ENCODE results near the gene MACF1.

The MACF1 gene

GRCh38 chr1:39220891-39221870 lies 16.7 kb downstream of the MACF1 start:
- ATAC-seq: no peak
- H3K4me1 Mint-ChIP-seq: peaks cover 56% of the 10 kb centered on the region
- peak overlapping the region; percentile 5 for H3K27ac Mint-ChIP-seq
- H3K36me3 Mint-ChIP-seq: peaks cover 71% of the 10 kb centered on the region
- no peak for DNase-seq (ENCODE audit: low spot score in 2 of 2)
- peaks cover 2% of the 10 kb centered on the region for H3K9me3 Mint-ChIP-seq
- H3K4me3 Mint-ChIP-seq: no peak overlapping the region

DNA sequence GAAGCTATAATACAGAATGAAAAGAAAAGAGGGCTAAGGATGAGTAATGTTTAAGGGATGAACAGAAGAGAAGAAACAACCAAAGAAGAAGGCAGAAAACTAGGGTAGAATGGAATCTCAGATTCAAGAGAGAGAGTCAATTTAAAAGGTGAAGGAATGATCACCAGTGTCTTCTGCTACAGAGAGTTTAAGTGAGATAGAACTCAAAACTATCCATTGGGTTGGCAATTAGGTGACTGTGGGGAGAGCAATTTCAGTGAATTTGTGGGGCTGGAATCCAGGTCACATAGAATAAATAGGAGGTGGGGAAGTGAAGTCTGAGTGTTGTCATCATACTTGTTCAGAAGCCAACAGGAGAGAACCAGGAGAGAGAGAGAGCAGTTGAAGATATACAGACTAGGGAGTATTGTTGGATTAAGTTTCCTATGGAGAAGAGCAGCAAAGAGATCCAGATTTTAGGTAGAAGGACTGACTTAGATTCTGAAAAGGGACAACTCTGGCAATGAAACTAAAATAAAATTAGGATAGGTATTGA lies 19.9 kb downstream of the MACF1 start:
- peaks cover 2% of the 10 kb centered on the region for H3K9me3 Mint-ChIP-seq
- no peak for DNase-seq (ENCODE audit: low spot score in 2 of 2)
- H3K4me1 Mint-ChIP-seq: peaks cover 64% of the 10 kb centered on the region
- no peak for ATAC-seq
- H3K36me3 Mint-ChIP-seq: peaks cover 74% of the 10 kb centered on the region
- peak overlapping the region; percentile 40 for H3K27ac Mint-ChIP-seq
- no peak overlapping the region for H3K4me3 Mint-ChIP-seq

DNA sequence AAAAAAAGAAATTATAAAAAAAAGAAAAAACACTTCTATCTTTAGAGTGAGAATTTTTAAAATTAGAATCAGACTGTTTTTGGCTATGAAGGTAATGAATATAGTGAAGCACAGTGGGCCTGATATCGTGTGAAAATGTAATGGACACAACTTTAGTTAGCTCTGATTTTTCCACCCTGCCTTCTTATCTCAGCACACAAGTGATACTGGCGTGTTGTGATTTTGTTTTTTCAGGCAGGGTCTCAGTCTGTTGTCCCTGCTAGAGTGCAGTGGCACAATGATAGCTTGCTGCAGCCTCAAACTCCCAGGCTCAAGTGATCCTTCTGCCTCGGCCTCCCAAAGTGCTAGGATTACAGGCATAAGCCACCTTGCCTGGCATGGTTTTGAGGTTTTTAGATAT lies 22.3 kb downstream of the MACF1 start:
- H3K27ac Mint-ChIP-seq: peak overlapping the region; percentile 76
- peaks cover 71% of the 10 kb centered on the region for H3K4me1 Mint-ChIP-seq
- no peak overlapping the region for H3K4me3 Mint-ChIP-seq
- H3K36me3 Mint-ChIP-seq: peaks cover 77% of the 10 kb centered on the region
- H3K9me3 Mint-ChIP-seq: peaks cover 2% of the 10 kb centered on the region
- DNase-seq (ENCODE audit: low spot score in 2 of 2): no peak
- no peak for ATAC-seq

GRCh38 chr1:39228252-39228651 lies 23.8 kb downstream of the MACF1 start:
- peaks cover 81% of the 10 kb centered on the region for H3K36me3 Mint-ChIP-seq
- peaks cover 66% of the 10 kb centered on the region for H3K4me1 Mint-ChIP-seq
- ATAC-seq (no peak), DNase-seq (ENCODE audit: low spot score in 2 of 2) (no peak)
- peak overlapping the region; percentile 76 for H3K27ac Mint-ChIP-seq
- no peaks in the 10 kb centered on the region for H3K9me3 Mint-ChIP-seq
- H3K4me3 Mint-ChIP-seq: no peak overlapping the region

- ATAC-seq: no peak
- Mint-ChIP-seq H3K4me1 (peaks cover 55% of the 10 kb centered on the region), H3K27ac (peak overlapping the region; percentile 74), H3K9me3 (no peaks in the 10 kb centered on the region), H3K36me3 (peaks cover 71% of the 10 kb centered on the region), H3K4me3 (peak overlapping the region; percentile 40)
- no peak for DNase-seq (ENCODE audit: low spot score in 2 of 2)
Observed at GRCh38 chr1:39229504-39229903, 25.0 kb downstream of the MACF1 start.

DNA sequence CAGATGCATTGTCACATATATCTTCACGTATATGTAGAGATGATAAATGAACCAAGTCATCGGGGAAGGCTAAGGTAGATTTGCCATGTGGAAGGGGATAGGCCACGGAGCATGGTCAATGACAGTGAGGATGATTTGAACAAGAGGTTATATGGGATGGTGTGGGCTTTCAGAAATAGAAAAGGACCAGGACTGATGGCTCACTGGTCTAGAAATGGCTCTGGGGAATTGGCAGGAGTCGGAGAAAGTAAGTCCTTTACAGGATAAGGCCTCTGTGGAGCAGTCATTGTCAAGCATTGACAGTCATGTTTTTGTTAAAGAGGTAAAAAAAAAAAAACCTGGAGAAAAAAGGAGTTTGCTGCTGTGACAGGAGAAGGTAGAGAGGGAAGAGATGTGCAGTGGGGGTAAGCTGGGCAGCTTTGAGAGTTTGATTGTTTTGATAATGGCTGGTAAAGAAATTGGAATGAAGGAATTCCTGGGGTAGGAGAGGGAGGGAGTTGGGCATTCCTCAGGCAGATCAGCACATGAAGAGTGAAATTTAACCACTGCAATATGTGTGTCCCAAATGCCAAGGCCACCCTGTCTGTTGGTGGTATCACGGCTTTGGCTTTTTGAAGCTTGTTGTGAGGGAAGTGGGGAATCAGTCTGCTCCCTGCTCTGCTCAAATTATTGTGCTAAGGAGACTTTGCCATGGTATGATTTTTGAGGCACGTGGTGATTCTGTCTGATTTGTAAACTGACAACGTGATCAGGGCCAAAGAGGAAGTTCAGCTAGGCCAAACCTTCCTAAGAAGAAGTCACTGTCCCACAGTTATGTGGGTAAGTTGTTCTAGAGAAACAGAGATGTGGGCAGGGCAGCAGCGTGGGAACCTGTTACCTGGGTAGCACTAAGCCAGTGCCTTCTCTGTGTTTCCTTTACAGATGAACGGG lies 26.0 kb downstream of the MACF1 start:
- peaks cover 73% of the 10 kb centered on the region for H3K36me3 Mint-ChIP-seq
- H3K27ac Mint-ChIP-seq: peak overlapping the region; percentile 74
- peak overlapping the region; percentile 40 for H3K4me3 Mint-ChIP-seq
- no peak for DNase-seq (ENCODE audit: low spot score in 2 of 2)
- peaks cover 52% of the 10 kb centered on the region for H3K4me1 Mint-ChIP-seq
- peak; percentile 81 for ATAC-seq
- H3K9me3 Mint-ChIP-seq: no peaks in the 10 kb centered on the region

DNA sequence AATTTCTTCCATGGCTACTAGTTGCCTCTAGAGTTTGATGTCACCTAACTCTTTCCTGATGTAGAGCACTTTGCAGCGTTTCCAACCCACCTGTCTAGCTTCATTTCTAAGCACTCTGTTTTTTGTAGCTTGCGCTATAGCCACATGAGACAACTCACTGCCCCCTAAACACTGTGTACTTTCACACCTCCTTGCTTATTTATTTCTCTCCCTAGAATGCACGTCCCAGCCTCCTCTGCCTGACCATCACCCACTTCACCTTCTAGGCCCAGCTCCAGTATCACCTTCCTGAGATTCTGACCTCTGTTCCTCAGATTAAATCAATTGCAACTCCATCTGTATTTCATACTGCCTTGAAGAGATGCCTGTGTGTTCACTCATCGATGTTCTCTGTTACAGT lies 32.5 kb downstream of the MACF1 start:
- peaks cover 84% of the 10 kb centered on the region for H3K36me3 Mint-ChIP-seq
- H3K4me3 Mint-ChIP-seq: no peak overlapping the region
- DNase-seq (ENCODE audit: low spot score in 2 of 2) (no peak), ATAC-seq (no peak)
- H3K9me3 Mint-ChIP-seq: no peaks in the 10 kb centered on the region
- H3K27ac Mint-ChIP-seq: peak overlapping the region; percentile 9
- peaks cover 33% of the 10 kb centered on the region for H3K4me1 Mint-ChIP-seq

DNA sequence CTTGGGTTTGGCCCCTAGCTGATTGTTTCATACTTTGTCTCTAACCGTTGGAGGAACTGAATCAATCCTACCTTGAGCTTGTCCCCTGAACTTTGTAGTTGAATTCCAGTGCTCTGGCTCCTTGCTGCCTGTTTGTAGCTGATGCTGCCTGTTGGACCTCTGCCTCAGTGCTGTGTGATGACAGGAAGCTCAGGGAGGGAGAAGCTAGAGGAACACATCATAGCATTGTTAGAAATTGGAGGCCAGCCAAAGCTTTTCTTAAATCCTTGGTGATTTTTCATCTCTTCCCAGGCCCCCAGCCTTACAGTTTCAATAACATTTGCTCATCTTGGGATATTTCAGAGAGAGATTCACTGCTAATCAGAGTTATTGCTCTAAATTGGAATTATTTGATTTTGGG lies 34.0 kb downstream of the MACF1 start:
- Mint-ChIP-seq H3K27ac (peak overlapping the region; percentile 87), H3K36me3 (peaks cover 80% of the 10 kb centered on the region), H3K9me3 (no peaks in the 10 kb centered on the region), H3K4me1 (peaks cover 26% of the 10 kb centered on the region), H3K4me3 (no peak overlapping the region)
- ATAC-seq (no peak), DNase-seq (ENCODE audit: low spot score in 2 of 2) (no peak)

DNA sequence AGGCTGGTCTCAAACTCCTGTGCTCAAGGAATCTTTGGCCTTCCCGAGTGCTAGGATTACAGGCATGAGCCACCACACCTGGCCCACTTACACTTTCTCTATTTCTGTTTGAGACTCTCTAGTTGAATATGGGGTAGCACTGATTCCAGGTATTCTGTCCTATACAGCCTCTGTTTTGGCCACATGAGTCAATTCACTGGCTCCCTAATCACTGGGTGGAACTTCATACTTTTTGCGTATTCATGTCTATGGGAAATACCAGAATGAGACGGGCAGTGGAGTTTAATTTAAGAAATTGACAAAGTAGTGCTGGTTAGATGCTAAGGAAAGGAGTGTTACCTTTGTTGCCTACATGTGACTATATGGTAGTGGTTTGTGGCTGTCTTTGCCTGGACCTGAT lies 35.5 kb downstream of the MACF1 start:
- H3K4me1 Mint-ChIP-seq: peaks cover 26% of the 10 kb centered on the region
- H3K4me3 Mint-ChIP-seq: no peak overlapping the region
- H3K36me3 Mint-ChIP-seq: peaks cover 90% of the 10 kb centered on the region
- H3K27ac Mint-ChIP-seq: peak overlapping the region; percentile 87
- ATAC-seq: no peak
- no peaks in the 10 kb centered on the region for H3K9me3 Mint-ChIP-seq
- no peak for DNase-seq (ENCODE audit: low spot score in 2 of 2)

DNA sequence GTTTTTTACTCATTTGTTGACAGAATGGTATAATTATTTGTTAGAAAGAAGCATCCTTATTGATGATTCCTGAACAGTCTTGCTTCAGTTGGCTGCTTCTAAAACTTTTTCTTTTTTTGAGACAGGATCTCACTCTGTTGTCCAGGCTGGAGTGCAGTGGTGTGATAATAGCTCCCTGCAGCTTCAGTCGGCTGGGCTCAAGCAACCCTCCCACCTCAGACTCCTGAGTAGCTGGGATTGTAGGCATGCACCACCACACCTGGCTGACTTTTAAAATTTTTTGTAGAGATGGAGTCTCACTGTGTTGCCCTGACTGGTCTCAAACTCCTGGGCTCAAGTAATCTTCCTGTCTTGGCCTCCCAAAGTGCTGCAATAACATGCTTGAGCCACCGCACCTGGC lies 38.8 kb downstream of the MACF1 start:
- no peak for ATAC-seq
- DNase-seq (ENCODE audit: low spot score in 2 of 2): no peak
- Mint-ChIP-seq H3K27ac (no peak overlapping the region), H3K4me1 (peaks cover 34% of the 10 kb centered on the region), H3K9me3 (no peaks in the 10 kb centered on the region), H3K4me3 (no peak overlapping the region), H3K36me3 (peaks cover 57% of the 10 kb centered on the region)

DNA sequence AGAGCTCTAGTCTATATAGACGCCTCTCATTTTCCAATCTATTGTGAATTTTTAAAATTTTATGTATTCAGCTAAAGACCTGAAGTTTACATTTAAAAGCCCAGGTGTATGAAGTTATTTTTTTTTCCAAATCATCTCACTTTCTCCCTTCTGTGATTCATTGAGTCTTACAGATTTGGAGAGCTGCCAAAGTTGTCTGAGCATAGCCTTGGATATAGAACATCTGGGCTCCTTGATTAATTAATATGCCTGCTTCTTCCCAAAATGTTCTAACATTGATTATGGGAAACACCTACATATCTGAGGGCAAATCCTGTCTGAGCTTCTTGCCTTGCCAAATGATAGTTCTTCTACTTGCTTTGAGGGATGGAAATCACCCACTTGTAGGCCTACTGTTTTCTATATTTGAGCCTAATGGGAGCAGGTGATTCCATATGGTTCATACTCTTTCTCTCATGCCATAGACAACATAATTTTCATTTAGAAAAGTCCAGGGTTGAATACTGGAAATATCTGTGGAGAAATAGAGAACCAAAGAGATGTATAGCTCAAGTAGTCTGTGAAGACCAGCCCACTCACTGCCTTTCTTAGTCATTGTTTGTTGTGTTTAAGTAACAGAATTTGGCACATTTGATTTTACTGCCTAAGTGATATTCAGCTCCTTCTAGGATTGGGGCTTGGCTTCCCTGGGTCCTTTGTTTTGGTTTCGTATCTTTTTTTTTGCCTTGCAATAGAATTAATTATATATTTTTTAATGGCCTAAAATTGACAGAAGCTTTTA lies 46.2 kb downstream of the MACF1 start:
- ATAC-seq: peak; percentile 45
- Mint-ChIP-seq H3K9me3 (no peaks in the 10 kb centered on the region), H3K36me3 (no peaks in the 10 kb centered on the region), H3K4me3 (no peak overlapping the region), H3K4me1 (peaks cover 29% of the 10 kb centered on the region), H3K27ac (no peak overlapping the region)
- no peak for DNase-seq (ENCODE audit: low spot score in 2 of 2)

GRCh38 chr1:39255222-39255621 lies 50.7 kb downstream of the MACF1 start:
- no peaks in the 10 kb centered on the region for H3K9me3 Mint-ChIP-seq
- H3K27ac Mint-ChIP-seq: no peak overlapping the region
- no peak for DNase-seq (ENCODE audit: low spot score in 2 of 2)
- peaks cover 18% of the 10 kb centered on the region for H3K4me1 Mint-ChIP-seq
- no peaks in the 10 kb centered on the region for H3K36me3 Mint-ChIP-seq
- ATAC-seq: no peak
- H3K4me3 Mint-ChIP-seq: no peak overlapping the region

GRCh38 chr1:39258146-39258924 lies 53.8 kb downstream of the MACF1 start:
- DNase-seq (ENCODE audit: low spot score in 2 of 2): peak; percentile 25 to 80
- Mint-ChIP-seq H3K27ac (peak overlapping the region; percentile 59), H3K36me3 (no peaks in the 10 kb centered on the region), H3K4me3 (no peak overlapping the region), H3K9me3 (no peaks in the 10 kb centered on the region), H3K4me1 (peaks cover 36% of the 10 kb centered on the region)
- peak; percentile 56 for ATAC-seq

- H3K27ac Mint-ChIP-seq: peak overlapping the region; percentile 59
- DNase-seq (ENCODE audit: low spot score in 2 of 2): no peak
- no peak for ATAC-seq
- H3K9me3 Mint-ChIP-seq: no peaks in the 10 kb centered on the region
- H3K4me3 Mint-ChIP-seq: no peak overlapping the region
- no peaks in the 10 kb centered on the region for H3K36me3 Mint-ChIP-seq
- H3K4me1 Mint-ChIP-seq: peaks cover 40% of the 10 kb centered on the region
Observed at GRCh38 chr1:39258925-39259244, 54.4 kb downstream of the MACF1 start.

All from stimulated activated effector memory CD8-positive, alpha-beta T cell treated with anti-CD3 and anti-CD28 coated beads, Interleukin-12 subunit alpha, Interleukin-12 subunit beta, amount 100 ng/mL, for 72 hours (primary cell).